HG02610 (cell line): ENCODE data around the gene MRPL14.

Experiments used
- ATAC-seq: cut with Tn5 transposase; IDR thresholded peaks from one replicate; pipeline ENCODE4 v1.9.1; 2021; ENCODE audit warnings: mild to moderate bottlenecking, moderate library complexity; ENCODE audit not compliant: unreplicated experiment

Gene MRPL14

DNA sequence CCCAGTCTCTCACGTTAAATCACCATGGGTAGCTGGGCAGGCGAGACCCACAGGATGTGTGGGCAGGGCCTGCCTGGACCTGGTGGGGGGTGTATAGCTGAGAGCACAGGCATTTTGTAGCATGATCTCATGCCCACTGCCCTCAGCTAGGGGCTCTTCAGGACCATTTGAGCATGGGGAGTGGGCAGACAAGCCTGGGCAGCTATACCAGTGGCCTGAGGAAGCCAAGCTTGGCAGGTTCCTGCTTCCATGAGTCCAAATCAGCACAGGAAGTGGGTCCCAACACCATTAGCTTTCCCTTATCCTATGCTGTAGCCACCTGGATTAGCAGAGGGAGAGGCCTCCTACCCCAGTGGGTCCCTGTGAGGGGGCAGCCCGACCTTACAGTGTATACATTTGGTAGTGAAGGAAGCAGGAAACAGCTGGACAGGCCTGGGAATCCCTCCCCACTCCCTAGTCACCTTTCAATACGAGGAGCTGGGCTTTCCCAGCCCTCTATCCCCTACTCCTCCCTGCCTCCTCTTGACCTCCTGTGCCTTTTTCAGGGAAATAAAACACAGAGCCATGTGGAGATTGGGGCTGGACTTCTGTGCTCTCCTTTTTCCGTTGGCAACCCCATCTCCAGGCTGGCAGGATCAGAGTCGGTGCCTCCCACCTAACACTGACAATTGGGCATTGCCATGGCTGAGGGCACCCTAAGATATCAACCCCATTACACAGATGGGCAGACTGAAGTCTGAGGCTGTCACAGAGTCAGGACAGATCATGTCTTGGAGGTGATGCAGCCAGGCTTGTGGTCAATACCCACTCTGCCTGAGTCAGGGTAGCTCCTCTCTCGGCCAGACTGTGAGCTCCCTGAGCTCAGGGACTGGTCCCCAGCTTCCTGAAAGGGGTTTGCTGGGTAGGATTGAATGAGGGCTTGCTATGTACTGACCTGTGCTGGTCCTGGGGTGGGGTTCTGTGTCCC, 59.8 kb downstream of the MRPL14 start:
- no peak for ATAC-seq

DNA sequence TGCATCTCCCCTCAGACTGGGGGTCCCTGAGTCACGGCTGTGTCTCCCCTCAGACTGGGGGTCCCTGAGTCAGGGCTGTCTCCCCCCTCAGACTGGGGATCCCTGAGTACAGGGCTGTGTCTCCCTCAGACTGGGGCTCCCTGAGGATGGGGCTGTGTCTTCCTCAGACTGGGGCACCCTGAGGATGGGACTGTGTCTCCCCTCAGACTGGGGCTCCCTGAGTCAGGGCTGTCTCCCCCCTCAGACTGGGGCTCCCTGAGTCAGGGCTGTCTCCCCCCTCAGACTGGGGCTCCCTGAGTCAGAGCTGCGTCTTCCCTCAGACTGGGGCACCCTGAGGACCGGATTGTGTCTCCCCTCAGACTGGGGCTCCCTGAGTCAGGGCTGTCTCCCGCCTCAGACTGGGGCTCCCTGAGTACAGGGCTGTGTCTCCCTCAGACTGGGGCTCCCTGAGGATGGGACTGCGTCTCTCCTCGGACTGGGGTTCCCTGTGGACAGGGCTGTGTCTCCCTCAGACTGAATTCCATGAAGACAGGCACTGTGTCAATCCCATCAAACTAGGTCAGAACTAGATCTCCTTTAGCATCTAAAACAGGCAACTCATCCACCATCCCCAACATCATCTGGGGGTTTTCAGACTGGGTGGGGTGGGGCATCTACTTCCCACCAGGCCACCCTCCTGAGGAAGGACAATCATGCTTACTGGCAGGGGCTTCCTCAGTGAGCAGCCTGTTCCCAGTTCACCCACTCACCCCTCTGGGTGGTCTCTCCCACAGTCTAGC, 60.7 kb downstream of the MRPL14 start:
- ATAC-seq = no peak

DNA sequence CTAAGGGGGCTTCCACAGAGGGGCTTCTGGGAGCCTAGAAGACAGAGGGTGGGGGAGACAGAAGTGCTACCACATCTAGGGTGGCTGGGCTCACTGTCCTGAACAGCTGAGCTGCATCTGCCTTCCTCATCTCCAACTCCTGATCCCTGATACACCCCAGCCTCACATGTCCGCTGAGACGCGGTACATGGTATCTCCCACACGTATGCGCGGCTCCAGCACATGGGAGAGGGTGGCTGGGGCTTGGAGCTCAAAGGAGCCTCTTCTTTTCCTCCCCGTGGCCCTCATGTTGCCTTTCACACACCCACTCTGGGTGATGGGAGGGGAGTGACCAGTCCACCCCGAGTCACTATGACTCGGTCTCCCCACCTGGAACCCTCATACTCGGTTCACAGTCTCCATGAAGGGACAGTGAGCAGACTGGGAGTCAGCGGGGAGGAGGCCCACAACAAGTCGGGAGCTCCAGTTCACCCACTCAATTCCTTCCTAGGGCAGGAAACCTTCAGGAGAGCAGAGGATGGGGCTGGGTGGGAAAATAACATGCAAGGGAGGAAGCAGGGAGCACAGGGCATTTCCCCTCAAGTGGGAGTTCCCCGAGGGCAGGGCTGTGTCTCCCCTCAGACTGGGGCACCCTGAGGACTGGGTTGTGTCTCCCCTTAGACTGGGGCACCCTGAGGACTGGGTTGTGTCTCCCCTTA, 61.7 kb downstream of the MRPL14 start:
- no peak for ATAC-seq

DNA sequence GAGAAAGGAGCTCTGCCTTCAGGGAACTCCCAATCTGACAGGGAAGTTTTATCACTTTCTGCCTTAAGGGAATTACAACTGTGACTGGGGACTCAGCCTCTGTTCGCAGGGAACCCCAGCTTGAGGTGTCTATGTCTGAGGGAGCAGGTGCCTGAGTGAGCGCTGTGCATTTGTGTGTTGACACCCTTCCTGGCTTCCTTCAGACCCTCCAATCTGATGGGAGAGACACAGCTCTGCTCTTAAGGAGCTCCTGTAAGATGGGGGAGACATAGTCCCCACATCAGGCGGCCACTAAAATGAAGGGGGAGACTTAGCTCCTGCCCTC, 62.3 kb downstream of the MRPL14 start:
- ATAC-seq = no peak

DNA sequence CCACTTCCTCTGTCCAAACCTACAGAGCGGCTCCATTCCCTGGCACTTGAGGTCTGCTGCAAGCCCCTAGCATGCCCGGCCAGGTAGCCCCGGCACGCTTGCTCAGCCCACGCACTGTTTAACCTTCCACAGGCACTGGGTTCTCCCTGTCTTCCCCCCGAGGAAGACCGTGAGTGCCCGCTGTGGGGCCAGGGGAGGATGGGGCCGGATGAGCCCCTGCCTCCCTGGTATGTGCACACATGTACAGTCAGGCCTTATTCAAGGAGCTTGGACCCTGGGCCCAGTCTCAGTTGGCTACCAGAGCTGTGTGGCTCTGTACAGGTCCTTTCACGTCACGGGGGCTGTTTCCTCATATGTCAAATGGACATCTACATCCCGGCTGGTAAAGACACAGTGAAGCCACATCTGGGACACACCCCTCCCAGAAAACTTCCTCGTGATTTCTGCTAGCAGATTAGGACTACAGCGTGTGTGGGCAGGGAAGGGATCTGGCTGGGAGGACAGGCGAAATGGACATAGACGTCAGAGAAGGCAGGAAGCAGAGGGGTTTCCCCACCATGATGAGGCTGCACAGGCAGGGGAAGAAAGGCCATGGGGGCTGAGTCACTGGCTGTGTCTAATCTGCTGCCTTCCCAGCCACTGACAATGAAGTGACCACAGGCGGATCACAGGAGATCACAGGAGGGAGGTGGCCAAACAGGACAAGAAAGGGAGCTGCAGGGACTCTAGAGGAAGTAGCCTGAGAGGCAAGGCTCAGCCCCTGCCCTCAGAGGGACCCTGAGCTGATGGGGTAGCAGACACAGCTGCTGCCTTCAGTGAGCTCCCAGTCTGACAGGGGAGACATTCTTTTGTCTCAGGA, 62.9 kb downstream of the MRPL14 start:
- ATAC-seq = peak; percentile 37

DNA sequence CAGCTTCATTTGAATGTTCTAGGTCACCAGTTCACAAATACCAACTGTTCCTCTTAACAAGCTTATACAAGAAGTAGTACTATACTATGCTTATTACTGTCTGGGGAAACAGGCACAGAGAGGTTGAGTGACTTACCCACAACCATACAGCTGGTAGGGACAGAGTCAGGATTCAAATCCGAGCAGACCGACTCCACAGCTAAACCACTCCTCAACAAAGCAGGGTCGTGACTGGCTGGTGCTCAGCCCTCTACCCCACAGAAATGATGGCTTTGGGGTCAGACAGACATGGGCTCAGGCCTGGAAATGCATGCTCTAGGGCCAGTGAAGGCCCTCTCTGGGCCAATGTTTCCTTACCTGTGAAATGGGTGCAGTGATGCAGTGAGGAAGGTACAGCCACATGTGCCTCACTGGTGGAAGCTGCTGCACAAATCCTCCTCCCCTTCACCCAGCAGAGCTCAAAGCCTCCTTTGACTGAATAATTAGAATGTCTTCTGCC, 63.6 kb downstream of the MRPL14 start:
- ATAC-seq = no peak
